Skeletal muscle tissue (tissue), 4 donors: Measurements from ENCODE around the gene VPS13D. TPM values are rescaled to one million over a fixed set of nuclear protein-coding genes. Genes with fewer than 3 reads are reported as not detected.

ENCODE experiments used
- H3K27ac ChIP-seq: one replicate; pipeline ENCODE4 v1.7.0; 2013; ENCODE audit warnings: mild to moderate bottlenecking, low read depth, low read length, inconsistent platforms
- H3K27me3 ChIP-seq, 3 donors: one replicate each; pipeline ENCODE4 v1.7.0; 2013; ENCODE audit warnings: low read length in 3 of 3; ENCODE audit not compliant: control insufficient read depth in 3 of 3, insufficient read depth in 3 of 3
- H3K36me3 ChIP-seq, 3 donors: one replicate each; pipeline ENCODE4 v1.7.0; 2013; ENCODE audit warnings: low read length in 3 of 3; ENCODE audit not compliant: control insufficient read depth in 3 of 3, insufficient read depth in 3 of 3
- H3K4me1 ChIP-seq, 3 donors: one replicate each; pipeline ENCODE4 v1.7.0; 2013; ENCODE audit warnings: low read length in 3 of 3, mild to moderate bottlenecking in 3 of 3; ENCODE audit not compliant: control insufficient read depth in 3 of 3, insufficient read depth in 3 of 3
- H3K4me3 ChIP-seq, 3 donors: one replicate each; pipeline ENCODE4 v1.7.0; 2013; ENCODE audit warnings: low read length in 3 of 3
- H3K9ac ChIP-seq, 3 donors: one replicate each; pipeline ENCODE4 v1.7.0; 2013; ENCODE audit warnings: low read length in 3 of 3, mild to moderate bottlenecking in 3 of 3, moderate library complexity in 2 of 3, low read depth in 1 of 3
- H3K9me3 ChIP-seq, 3 donors: one replicate each; pipeline ENCODE4 v1.7.0; 2013; ENCODE audit warnings: low read length in 3 of 3; ENCODE audit not compliant: control insufficient read depth in 3 of 3
- total RNA-seq: library from RNA; depleted of rRNA; stranded (reverse); fragments of >200 nt; gene quantifications from one replicate; pipeline ENCODE4 v1.2.3, GENCODE V29; 2014
- donor health status: Osteomylitis.

Gene VPS13D
- total RNA-seq, 1 donor from 2014 or later: 40.2 TPM

DNA sequence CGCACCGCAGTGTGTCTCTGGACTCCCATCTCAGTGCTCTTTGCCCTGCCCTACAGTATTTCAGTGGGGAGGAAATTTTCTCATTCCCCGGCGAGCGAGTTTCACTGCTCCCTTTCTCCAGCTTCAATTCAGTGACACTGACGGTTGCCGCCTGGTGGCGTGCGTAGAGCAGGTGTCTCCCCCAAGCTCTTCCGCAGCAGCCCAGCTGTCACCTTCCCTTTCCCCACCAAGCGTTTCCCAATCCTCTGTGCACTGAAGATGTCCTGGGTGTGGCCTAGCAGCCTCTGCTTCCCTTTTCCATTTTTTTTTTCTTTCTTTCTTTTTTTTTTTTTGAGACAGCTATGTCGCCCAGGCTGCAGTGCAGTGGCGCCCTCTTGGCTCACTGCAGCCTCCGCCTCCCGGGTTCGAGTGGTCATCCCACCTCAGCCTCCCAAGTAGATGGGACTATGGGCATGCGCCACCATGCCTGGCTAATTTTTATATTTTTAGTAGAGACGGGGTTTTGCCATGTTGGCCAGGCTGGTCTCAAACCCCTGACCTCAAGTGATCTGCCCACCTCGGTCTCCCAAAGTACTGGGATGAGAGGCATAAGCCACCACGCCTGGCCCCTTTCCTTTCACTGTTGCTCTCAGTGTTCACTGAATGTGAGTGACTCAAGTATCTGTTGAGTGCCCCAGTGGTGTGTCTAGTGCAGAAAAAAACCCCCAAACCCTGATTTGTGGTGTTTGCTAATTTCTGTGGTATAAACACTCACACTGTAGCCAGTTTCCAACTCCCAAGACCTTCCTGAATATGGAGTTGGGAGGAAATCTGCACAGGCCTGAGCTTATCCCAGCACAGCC, 33.0 kb upstream of the VPS13D start:
- Histone ChIP-seq H3K27ac (no peak overlapping the region), H3K9ac (no peak overlapping the region), H3K9me3 (no peaks in the 10 kb centered on the region), H3K36me3 (peaks cover 27 to 37% (median 34%) of the 10 kb centered on the region in 3 donors), H3K4me1 (peaks cover 0 to 3% (median 0%) of the 10 kb centered on the region in 3 donors), H3K4me3 (no peak overlapping the region), H3K27me3 (no peaks in the 10 kb centered on the region)

DNA sequence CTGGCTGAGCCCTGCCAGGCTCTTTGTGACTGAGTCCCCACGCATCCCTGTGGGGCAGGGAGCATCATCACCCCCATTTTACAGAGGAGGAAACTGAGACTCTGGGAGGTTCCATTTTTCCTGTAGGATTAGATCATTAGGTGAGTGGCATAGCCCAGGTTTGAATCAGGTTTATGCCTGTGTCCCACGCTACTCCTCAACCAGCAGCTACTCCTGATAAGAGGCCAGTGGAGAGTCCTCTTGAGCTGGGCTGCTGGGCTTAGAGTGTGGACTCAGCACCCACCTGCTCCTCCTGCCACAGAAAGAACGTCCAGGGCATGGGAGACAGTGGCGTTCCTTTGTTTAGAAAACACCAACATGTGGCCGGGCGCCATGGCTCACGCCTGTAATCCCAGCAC, 32.3 kb upstream of the VPS13D start:
- Histone ChIP-seq H3K9me3 (no peaks in the 10 kb centered on the region), H3K27ac (no peak overlapping the region), H3K27me3 (no peaks in the 10 kb centered on the region), H3K36me3 (peaks cover 25 to 40% (median 34%) of the 10 kb centered on the region in 3 donors), H3K9ac (no peak overlapping the region), H3K4me3 (no peak overlapping the region), H3K4me1 (peaks cover 0 to 3% (median 0%) of the 10 kb centered on the region in 3 donors)

DNA sequence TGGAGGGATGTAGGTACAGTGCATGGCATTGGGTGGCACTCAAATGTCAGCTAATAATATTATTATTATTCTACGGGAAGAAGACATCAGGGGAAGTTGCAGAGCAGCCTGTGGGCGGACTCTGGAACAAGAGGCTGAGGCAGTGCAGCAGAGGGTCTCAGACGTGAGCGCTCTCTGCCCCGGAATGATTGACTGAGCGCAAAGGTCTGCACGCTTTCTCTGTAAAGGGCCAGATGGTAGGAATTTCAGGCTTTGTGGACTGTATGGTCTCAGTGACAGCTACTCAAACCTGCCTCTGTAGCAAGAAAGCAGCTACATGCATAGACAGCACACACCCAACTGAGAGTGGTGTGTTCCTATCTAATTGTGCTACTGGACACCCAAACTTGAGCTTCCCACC, 29.6 kb upstream of the VPS13D start:
- H3K27ac ChIP-seq: no peak overlapping the region
- H3K4me3 ChIP-seq: no peak overlapping the region
- H3K4me1 ChIP-seq: peaks cover 0 to 3% (median 0%) of the 10 kb centered on the region in 3 donors
- H3K36me3 ChIP-seq: peaks cover 10 to 28% (median 20%) of the 10 kb centered on the region in 3 donors
- H3K9ac ChIP-seq: no peak overlapping the region
- no peaks in the 10 kb centered on the region for H3K27me3 ChIP-seq
- no peaks in the 10 kb centered on the region for H3K9me3 ChIP-seq

DNA sequence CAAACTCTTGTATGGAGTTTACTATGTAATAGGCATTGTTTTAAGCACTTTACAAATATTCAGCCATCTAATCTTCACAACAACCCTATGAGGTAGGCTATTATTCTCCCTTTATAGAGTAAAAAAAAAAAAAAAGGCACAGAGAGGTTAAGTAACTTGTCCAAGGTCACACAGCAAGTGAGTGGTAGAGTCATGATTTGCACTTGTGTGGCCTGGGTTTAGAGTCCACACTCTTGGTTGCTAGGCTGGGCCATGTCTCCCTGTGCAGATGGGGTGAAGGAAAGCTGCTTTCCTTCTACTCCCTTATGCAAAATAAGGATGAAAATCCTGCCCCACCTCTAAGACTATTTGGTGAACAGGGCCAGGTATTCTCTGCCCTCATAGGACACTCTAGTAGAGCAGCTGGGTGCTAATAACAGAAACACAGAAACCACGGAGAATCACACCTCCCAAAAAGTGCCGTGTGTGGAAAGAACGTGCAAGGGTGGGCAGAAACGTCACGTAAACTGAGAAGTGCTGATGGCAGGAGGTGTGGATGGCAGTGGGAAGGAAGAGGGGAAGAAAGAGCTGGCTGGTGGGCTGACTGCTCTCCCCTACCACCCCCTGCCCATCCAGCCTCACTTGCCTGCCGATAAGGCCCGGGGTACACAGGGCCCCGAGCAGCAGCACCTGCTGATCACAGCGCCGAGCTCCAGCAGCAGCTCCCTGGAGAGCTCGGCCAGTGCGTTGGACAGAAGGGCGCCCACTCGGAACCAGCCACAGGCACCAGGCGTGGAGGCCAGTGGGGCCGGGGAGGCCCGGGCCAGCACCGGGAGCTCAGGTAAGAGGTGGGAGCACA, 28.3 kb upstream of the VPS13D start:
- no peak overlapping the region for H3K27ac ChIP-seq
- peaks cover 13 to 28% (median 20%) of the 10 kb centered on the region in 3 donors for H3K36me3 ChIP-seq
- peaks cover 0 to 3% (median 0%) of the 10 kb centered on the region in 3 donors for H3K4me1 ChIP-seq
- H3K9me3 ChIP-seq: no peaks in the 10 kb centered on the region
- no peak overlapping the region for H3K4me3 ChIP-seq
- H3K27me3 ChIP-seq: no peaks in the 10 kb centered on the region
- H3K9ac ChIP-seq: no peak overlapping the region

- peaks cover 14 to 28% (median 20%) of the 10 kb centered on the region in 3 donors for H3K36me3 ChIP-seq
- no peaks in the 10 kb centered on the region for H3K27me3 ChIP-seq
- H3K4me1 ChIP-seq: peaks cover 0 to 3% (median 0%) of the 10 kb centered on the region in 3 donors
- H3K9me3 ChIP-seq: no peaks in the 10 kb centered on the region
- H3K27ac ChIP-seq: no peak overlapping the region
- no peak overlapping the region for H3K9ac ChIP-seq
- no peak overlapping the region for H3K4me3 ChIP-seq
Measured at GRCh38 chr1:12202190-12202497, 27.7 kb upstream of the VPS13D start.

DNA sequence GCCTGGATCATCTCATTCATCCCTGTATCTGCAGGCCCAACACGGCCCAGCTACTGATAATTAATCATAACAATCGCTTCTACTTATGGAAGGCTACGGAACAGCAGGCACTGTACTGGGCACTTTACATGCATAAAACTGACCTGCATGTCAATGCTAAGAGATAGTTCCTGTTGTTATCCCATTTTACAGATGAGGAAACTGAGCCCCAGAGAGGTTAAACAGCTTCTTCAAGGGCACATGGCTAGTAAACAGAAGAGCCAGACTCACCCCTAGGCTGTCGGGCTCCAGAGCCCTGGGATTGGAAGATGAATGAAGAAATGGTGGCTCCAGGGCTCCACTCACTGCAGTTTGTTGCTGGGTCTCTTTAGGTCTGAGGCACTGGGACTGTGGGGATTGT, 27.3 kb upstream of the VPS13D start:
- H3K27ac ChIP-seq: no peak overlapping the region
- H3K4me3 ChIP-seq: no peak overlapping the region
- H3K9me3 ChIP-seq: no peaks in the 10 kb centered on the region
- no peak overlapping the region for H3K9ac ChIP-seq
- H3K27me3 ChIP-seq: no peaks in the 10 kb centered on the region
- H3K4me1 ChIP-seq: peaks cover 0 to 3% (median 0%) of the 10 kb centered on the region in 3 donors
- H3K36me3 ChIP-seq: peaks cover 17 to 23% (median 23%) of the 10 kb centered on the region in 3 donors

GRCh38 chr1:12203216-12204007, 26.4 kb upstream of the VPS13D start:
- H3K9me3 ChIP-seq: no peaks in the 10 kb centered on the region

GRCh38 chr1:12204140-12204539, 25.7 kb upstream of the VPS13D start:
- peaks cover 3 to 8% (median 4%) of the 10 kb centered on the region in 3 donors for H3K4me1 ChIP-seq
- no peak overlapping the region for H3K9ac ChIP-seq
- no peak overlapping the region for H3K27ac ChIP-seq
- H3K9me3 ChIP-seq: no peaks in the 10 kb centered on the region
- H3K36me3 ChIP-seq: peaks cover 12 to 23% (median 20%) of the 10 kb centered on the region in 3 donors
- no peak overlapping the region for H3K4me3 ChIP-seq
- H3K27me3 ChIP-seq: no peaks in the 10 kb centered on the region

More at GRCh38 chr1:12203216-12204007, 26.4 kb upstream of the VPS13D start:
- peaks cover 12 to 23% (median 20%) of the 10 kb centered on the region in 3 donors for H3K36me3 ChIP-seq
- H3K4me1 ChIP-seq: peaks cover 0 to 2% (median 0%) of the 10 kb centered on the region in 3 donors
- no peak overlapping the region for H3K9ac ChIP-seq
- no peak overlapping the region for H3K4me3 ChIP-seq
- no peaks in the 10 kb centered on the region for H3K27me3 ChIP-seq
- H3K27ac ChIP-seq: no peak overlapping the region

DNA sequence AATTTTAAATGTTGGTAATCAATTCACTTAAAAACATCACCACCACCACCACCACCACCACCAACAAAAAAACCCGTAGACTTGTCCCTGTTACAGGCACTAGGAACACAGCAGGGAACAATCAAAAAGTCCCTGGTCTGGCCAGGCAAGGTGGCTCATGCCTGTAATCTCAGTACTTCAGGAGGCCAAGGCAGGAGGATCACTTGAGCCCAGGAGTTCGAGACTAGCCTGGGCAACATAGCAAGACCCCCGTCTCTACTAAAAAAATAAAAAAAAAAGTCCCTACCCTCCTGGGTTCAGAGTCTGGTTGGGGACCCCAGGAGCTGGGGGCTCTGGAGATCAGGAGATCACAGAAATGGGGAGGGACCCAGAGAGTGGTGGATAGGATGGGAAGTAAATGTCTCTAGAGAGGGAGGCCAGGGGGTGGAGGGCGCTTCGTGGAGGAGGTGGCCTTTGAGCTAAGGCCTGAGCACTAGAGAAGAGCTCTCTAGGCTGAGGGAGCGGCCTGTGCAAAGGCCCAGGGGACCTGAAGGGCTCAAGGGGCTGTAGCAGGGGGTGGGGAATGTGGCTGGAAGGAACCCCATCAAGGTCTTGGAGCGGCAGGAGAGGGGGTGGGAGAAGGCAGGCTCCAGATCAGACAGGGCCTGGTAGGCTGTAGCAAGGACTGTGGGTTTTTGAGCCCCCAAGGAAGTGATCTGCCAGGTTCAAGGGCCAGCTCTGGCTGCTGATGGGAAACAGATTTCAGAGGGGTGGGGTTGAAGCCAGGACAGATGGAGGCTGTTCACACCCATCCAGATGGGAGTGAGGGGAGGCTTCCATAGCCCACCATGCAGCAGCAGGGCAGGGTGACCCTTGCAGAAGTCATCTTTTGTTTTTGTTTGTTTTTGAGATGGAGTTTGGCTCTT, 24.8 kb upstream of the VPS13D start:
- Histone ChIP-seq H3K27ac (no peak overlapping the region), H3K9me3 (no peaks in the 10 kb centered on the region), H3K4me1 (peaks cover 3 to 8% (median 7%) of the 10 kb centered on the region in 3 donors), H3K4me3 (no peak overlapping the region), H3K36me3 (peaks cover 12 to 23% (median 17%) of the 10 kb centered on the region in 3 donors), H3K9ac (no peak overlapping the region), H3K27me3 (no peaks in the 10 kb centered on the region)
